DOHH2 (cell line): ENCODE measurements around the gene NPL.

Source experiments
- EZH2phosphoT487 ChIP-seq: fragments of 200-600 bp; sonication (generic); IDR thresholded peaks from 2 replicates; pipeline ENCODE4 v1.6.1; 2017; ENCODE audit warnings: borderline replicate concordance, mild to moderate bottlenecking, antibody characterized with exemption, low read length, moderate library complexity, mixed read lengths
- TF ChIP-seq, protein P1 (sequence below): fragments of 200-600 bp; sonication (generic); IDR thresholded peaks from one replicate; pipeline ENCODE4 v1.5.1; 2014; ENCODE audit warnings: antibody characterized with exemption, mild to moderate bottlenecking, low read depth, low read length; ENCODE audit not compliant: poor library complexity, severe bottlenecking

DNA sequence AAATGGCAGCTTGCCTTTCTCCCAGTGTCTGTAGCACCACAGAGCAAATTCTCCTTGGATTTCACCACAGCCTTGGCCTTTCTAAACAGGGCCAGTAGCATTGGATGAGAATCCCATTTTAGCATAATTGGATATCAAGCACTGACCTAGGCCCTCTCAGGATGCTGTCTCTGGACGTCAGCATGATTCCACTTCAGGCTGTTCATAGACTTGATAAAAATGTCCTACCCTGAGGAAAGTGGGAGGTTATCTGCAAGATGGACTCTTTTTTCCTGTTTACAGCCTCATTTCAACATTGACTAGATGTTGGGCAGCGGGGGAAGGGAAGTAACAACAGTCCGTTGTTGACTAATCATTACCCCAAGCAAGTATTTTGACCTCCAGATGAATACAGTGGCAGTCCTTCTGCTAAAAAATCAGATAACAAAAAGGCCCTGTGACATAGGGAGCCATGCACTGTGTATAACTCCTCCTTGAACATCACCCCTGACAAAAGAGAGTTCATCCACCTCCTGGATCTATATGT lies 5.2 kb downstream of the NPL start:
- TF ChIP-seq, protein P1, sequence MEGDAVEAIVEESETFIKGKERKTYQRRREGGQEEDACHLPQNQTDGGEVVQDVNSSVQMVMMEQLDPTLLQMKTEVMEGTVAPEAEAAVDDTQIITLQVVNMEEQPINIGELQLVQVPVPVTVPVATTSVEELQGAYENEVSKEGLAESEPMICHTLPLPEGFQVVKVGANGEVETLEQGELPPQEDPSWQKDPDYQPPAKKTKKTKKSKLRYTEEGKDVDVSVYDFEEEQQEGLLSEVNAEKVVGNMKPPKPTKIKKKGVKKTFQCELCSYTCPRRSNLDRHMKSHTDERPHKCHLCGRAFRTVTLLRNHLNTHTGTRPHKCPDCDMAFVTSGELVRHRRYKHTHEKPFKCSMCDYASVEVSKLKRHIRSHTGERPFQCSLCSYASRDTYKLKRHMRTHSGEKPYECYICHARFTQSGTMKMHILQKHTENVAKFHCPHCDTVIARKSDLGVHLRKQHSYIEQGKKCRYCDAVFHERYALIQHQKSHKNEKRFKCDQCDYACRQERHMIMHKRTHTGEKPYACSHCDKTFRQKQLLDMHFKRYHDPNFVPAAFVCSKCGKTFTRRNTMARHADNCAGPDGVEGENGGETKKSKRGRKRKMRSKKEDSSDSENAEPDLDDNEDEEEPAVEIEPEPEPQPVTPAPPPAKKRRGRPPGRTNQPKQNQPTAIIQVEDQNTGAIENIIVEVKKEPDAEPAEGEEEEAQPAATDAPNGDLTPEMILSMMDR, result no peak
- TF ChIP-seq EZH2phosphoT487, result no peak
